NCI-H1105 (cell line): ENCODE data around the gene NRXN2.

Source experiments
- DNase-seq: peaks from one replicate; lab custom pipeline; 2025; lab: John Stamatoyannopoulos, UW

The NRXN2 gene

DNA sequence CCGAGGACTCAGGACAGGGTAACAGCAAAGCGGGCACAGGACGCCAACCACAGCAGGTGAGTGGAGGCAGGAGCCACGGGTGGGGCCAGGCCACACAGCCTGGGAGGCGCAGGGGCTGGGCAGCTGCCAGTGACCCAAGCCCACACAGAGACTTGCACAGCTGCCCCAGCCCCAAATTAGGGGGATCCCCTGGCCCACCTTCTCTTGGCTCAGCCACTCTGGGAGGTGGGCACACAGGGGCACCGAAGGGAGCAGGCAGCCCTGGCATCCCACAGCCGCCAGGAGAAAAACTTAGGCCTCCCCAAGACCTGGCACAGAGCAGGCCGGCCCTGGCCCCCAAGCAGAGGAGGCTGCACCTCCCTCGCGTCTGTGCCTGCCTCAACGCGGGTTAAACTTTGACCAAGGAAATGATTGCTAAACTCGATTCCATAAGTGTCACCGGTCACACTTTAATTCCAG lies 132.2 kb downstream of the NRXN2 start, which contains the start of gene SLC22A12:
TSS of gene SLC22A12 (plus strand) at position 458 of the 459 bp plus-strand sequence. CDS start 337 bp downstream, outside the sequence.
- DNase-seq = no peak

DNA sequence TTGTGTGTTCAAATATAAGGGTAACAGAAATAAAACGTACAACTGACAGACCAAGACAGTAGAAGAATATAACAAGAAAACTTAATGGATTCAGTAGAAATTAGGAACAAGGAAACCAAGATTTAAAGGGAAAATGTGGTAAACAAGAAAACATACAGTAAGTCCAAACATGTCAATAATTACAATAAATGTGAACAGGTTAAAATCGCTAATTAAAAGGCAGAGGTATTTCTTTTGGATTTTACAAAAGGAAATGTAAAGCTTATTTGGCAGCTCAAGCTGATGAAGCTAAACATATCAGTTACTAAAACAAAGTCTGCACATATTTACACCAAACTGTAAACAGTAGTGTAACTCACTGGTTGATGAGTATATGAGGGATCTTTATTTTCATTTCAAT lies 134.3 kb downstream of the NRXN2 start:
- no peak for DNase-seq

DNA sequence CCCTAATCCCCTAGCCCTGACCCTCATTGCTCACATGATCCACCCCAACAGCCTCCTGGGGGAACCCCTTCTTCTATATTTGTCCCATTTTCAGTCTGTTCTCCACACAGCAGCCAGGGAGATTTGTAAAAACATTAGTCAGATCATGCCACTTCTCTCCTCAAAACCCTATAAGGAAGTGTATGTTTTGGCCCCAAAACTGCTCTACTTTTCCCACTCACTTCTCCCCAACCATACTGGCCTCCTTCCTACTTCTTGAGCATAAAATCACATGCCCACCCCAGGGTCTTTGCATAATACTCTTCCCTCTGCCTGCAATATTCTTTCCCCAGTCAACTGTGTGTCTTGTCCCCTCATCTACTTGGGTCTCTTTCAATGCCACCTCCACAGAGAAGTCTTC lies 136.6 kb downstream of the NRXN2 start:
- no peak for DNase-seq

DNA sequence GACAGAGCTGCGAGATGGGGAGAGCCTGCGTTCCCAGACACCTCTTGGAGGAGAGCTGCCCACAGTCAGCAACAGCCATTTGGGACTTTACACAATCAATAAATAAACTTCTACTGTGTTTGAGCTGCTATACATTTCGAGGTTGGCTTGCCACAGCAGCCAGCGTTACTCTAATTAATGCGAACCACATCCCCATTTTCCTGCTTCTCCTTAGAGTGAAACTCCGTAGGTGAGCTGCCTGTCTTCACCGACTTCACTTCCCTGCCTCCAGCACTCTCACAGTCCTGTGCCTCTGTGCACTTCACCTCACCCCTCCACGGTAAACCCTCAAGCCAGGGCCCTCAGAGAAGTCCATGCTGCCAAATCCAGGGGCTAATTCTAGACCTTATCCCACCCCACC lies 137.8 kb downstream of the NRXN2 start:
- DNase-seq = no peak

DNA sequence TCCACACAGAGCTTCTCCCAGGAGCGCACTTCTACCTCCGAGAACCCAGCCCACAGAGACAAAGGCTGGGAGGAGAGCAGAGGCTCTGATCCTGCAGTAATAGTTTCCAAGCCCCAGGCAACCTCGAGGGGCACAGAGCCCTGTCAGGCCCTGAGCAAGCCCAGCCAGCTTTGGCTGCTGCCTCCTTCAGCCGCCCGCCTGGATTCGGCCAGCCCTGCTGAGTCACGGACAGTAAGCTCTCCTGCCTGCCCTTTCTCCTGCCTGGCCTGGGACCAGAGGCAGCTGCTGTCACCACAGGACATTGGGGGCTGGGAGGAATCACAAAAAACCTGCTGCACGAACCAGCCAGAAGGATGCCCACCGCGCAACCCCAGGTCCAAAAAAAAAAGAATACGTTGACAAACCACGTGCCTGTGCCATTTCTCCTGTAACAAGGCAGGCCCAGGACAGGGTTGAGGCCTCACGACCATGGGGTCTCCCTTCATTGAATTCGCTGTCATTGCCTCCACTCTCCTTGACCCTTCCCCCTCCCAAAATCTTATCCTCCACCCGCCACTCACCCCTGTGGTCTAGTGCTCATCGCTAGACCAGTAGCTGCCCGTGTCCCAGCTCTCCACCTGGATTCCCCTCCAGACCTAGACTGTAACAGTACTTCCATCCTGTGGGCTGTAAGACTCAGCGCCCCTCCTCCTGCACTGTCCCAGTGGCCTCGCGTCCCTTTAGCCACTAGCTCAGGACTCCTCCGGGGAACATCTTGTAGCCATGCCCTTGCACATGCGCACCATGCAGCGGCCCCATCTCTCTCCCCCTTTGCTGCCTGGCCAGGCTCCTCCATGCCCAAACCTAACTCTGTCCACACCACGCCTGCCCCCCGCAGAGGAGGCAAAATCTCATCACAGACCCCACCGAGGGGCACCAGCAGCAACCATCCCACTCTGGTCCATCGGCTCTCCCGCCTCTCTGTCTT lies 139.4 kb downstream of the NRXN2 start:
- DNase-seq = no peak

DNA sequence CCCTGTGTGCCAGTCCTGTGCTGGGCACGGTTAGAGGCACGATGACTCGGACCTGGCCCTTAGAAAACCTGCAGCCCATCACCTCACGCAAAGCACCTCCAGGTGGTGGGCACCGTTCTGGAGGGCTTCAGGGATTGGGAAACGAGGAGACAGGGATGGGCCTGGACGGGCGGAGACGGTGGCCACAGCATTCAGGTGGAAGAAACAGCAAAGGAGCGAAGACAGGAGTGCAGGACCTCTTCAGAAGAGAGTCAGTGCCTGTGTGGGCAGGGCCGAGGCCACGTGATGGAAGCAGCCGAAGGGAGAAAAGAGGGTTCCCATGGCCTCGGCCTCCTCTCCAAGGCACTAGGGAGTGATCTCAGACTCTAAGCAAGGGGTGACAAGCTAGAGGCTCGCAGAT lies 140.1 kb downstream of the NRXN2 start:
- no peak for DNase-seq

DNA sequence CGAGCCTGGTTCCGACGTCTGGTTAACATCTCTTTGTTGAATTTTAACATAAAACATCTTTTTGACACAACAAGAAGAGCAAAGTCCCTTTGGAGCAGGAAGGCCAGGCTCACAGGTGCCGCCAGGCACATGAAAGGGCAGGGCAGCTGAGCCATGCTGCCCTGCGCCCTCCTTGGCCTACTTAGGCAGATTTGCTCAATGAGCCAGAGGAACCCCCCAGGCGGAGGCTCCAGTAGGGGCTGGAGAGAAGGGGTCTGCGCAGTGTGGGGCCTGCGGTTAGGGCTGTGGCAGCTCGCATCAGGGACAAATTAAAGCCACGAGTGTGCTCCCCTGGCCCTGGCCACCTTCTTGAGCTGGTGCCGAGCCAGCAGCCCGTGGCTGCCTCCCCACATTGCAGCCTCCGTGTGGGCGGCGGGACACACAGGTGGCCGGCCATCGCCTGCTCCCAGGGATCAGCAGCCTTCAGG lies 141.9 kb downstream of the NRXN2 start:
- DNase-seq = no peak

DNA sequence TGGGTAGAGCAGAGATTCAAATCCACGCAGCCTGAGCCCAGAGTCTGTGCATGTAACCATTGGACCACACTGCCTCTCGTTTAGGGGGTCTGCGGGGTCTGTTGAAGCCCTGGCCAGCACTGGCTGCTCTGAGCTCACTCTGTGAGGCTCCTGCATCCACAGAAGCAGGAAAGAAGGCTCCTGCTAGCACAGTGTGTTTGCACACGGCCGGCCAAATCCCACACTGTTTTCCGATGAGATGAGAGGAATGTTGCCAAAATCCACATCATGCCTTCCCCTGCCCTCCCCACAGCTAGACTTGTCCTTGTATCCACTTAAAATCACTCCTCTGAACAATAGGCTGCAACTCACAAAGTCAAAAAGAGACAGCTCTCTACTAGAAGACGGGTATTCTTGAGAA lies 142.6 kb downstream of the NRXN2 start:
- DNase-seq = no peak

DNA sequence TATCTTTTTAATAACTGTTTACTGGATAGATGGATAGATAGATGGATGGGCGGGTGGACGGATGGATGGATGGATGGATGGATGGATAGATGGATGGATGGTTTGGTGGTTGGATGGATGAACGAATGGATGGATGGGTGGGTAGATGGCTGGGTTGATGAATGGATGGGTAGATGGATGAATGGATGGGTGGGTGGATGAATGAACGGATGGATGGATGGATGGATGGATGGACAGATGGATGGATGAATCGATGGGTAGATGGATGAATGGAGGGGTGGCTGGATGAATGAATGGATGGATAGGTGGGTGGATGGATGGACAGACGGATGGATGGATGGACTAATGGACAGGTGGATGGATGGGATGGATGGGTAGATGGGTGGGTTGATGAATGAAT lies 145.8 kb downstream of the NRXN2 start:
- DNase-seq = no peak

DNA sequence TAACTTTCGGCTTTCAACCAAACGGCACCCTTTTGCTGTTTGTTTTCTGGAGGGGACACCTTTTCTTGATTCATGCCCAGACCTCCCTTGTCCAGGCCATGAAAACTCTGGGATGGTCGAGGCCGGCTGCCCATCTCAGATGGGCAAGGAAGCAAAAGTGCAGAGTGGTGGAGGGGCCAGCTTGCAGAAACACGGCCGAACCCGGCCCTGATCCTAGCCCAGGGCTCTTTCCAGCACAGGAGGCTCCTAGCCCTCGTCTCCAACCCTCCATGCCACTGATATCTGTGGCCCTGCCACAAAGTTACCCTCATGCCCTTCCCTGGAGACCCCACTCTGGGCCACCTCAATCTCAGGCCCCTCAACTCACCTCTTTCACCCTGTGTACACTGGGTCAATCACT lies 150.9 kb downstream of the NRXN2 start:
- DNase-seq = no peak

DNA sequence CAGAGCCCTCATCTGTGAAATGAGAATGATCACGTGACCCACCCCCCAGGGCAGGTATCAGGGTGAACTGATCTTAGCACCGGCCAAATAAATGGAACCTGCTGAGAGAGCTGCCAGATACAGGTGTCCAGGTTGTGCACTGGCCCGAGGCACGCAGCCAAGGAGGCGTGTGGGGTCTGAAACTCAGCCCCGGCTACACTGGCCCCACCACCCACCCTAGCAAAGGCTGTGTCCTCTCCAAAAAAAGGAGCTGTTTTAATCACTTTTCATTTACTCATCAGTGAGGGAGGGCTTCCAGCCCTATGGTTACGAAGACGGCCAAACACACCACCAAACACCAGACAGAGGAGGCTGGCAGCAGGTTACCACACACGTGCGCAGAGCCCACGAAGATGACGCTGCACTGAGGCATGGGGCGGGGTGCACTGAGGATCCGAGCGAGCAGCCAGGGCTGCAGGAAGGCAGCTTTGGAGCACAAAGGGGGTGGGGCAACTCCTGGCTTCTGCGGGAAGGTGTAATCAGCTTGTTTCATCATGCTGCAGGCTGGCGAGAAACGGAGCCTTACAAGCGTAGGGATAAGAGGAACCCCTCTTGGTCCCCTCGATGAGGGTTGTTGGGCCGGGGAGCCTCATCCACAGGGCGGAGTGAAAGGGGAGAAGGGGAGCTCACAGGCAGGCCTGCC lies 151.4 kb downstream of the NRXN2 start:
- DNase-seq = no peak

DNA sequence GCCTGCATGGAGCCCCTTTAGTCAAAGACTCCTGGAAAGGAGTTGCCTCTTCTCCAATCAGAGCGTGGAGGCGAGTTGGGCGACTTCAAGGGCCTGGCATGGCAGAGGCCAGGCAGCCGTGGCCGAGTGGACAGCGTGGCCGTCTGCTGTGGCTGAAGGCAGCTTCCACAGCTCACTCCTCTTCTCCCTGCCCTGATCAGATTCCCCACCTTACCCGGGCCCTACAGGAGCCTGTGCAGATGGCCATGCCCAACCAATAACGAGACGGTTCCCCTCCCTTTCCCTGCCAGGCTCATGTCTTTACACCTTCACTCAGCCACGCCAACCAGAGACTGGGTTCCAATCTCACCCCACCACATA lies 152.0 kb downstream of the NRXN2 start:
- DNase-seq = no peak

DNA sequence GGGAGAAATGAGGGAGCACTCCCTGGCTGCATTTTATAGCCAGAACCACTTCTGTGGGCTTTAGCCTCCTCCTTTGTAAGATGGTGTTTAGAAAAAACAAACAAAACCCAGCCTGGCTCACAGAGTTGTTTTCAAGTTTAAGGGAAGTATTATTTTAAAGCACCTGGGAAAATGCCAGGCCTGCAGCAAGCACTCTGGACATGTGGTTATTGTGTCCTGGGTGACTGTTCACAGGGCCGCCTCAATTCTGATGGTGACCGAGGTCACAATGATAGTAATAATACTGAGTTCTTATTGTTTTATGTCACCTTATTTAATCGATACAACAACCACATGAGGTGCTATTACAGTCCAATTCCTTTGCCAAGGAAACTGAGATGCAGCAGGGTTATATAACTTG lies 152.7 kb downstream of the NRXN2 start:
- DNase-seq = no peak

DNA sequence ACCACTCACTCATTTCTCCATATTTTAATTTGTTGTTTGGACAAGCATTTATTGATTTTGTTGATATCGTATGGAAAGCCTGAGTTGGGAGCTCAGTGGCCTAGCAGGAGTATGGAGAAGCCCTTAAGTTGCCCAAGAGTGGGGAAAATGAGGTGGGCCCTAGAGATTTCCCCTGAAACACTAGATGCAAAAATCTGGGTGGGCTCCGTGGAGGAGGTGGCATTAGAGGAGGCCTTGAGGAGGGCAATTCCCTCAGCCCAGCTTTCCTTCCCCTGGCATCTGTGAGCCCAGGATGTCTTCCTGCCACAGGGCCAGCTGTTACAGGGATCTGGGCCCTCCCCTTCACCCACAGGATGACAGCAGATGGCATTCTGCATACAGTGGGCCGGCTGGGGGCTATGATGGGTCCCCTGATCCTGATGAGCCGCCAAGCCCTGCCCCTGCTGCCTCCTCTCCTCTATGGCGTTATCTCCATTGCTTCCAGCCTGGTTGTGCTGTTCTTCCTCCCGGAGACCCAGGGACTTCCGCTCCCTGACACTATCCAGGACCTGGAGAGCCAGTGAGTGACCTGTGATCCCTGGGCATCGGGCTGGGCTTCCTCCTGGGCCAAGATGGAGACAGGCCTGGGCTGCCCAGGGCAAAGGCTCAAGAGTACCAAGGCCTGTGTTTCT lies 153.6 kb downstream of the NRXN2 start:
- no peak for DNase-seq

DNA sequence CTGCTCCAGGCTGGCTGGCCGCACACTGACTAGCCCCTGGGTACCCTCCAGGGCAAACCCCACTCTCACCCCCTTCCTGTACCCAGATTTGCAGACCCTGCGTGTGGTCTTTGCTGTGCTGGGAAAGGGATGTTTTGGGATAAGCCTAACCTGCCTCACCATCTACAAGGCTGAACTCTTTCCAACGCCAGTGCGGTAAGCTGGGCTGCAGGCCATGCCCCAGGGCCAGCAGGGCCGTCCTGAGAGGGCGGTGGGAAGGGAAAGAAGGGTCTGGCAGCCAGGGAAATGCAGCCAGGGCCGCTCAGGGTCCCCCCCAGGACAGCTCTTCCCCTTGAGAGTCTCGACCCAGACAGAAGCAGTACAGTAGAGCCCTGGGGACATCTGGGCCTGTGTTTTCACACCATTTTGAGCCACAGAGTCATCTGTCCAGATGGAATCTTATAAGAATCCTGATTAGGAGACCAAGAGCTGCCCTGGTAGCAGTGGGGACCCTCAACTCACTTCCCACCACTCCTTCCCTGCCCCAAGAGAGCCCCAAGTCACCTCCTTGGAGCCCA lies 154.3 kb downstream of the NRXN2 start:
- DNase-seq = no peak

DNA sequence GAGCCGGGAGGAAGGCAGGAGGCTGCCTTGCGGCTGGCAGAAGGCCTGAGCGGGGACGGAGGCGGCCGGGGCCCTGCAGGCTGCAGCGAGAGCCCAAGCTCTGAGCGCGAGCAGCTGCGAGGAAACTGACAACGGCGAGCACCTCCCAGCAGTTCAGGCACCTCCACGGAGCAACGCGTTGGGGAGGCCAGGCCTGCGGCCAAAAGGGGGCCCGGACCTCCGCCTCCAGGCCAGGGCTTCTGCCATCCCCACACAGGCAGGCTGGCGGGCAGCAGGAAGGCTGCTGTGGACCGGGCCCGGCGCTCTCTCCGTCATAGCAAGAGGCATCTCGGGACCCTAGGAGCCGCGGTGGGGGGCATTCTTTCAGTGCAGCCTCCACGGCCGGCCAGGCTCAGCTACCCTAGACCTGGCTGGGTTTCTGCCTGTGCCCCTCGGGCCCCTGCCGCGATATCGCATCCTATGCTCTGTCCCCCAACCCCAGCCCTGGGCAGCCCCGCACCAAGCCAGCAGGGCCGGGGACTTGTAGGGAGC lies 154.9 kb downstream of the NRXN2 start:
- DNase-seq = no peak

DNA sequence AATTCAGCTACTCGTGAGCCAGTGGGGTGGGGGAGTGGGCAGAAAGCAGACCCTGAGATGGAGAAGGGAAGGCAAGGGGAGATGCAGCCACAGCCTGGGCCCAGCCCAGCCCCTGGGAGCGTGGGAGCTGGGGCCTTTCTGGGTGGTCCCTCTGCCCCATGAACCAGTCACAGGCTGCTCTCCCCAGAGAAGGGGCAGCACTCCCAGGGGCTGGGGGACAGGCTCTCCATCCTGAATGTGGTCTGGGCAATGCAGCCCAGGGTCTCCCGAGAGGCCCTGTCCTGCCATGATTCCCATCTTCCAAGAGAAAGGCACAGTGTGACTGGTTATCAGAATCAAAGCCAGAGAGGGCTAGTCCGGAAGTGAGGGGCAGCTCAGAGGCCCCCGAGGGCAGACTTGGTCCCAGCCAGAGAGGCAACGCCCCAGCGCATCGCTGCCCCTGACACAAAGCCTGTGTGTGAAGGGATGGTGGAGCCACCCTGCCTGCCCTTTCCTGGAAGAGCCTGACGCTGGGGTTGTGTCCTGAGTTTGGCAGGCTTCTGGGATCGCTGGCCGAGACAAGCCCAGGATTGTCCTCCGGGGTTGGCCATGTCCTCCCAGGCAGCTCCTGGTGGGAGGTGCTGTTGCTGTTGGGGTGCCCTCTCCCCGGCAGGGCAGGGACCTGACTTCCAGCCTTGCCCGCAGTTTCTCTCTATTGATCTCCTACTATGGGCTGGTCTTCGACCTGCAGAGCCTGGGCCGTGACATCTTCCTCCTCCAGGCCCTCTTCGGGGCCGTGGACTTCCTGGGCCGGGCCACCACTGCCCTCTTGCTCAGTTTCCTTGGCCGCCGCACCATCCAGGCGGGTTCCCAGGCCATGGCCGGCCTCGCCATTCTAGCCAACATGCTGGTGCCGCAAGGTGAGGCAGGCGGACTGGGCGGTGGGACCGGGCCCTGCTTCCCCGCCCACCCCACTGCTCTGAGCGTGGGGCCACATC lies 155.8 kb downstream of the NRXN2 start:
- DNase-seq = no peak

DNA sequence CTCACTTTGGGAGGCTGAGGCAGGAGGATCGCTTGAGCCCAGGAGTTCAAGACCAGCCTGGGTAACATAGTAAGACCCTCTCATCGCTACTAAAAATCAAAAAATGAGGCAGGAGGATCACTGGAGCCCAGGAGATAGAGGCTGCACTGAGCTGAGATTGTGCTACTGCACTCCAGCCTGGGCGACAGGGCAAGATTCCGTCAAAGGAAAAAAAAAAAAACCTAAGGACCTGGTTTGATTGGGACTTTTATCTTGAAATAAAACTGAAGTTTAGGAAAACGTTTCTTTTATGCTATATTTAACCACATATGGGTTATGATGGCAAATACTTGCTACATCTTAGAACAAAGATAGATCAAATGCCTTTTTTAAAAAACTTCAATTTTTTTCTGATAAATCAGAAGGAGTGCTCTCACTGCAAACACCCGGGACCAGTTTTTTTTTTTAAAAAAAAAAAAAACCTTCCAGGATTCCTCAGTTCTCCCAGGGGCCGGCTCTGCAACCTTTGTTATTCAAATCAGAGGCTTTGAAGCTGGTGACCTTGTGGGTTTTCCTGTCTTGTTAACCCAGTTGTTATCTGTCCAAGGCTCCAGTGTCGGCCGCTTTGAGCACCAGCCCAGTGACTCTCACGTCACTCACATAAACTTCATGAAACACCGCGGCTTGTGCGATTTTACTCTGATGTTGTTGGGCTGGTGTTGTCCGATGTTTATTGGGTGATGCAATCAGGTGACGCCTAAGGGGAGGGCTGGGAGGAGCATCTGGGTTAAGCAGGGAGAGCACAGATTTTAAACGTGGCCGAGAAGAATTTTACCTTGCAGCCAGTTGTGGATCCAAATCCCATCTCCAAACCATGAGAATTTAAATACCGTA lies 156.7 kb downstream of the NRXN2 start:
- peak; percentile 80 for DNase-seq
